Measurements from ENCODE around the gene MTHFR.

Gene MTHFR

GRCh38 chr1:11764519-11764918 is 41.2 kb downstream of the MTHFR start:
- Histone ChIP-seq H3K4me2 (no peak overlapping the region), H3K4me1 (peaks cover 11 to 27% (median 16%) of the 10 kb centered on the region in 10 experiments), H4K20me1 (no peaks in the 10 kb centered on the region; a peak in 1 of 22 replicates), H3K9me3 (replicated peaks in 1 of 11) (no peaks in the 10 kb centered on the region), H3K9ac (peak overlapping the region in 1 of 11 experiments; percentile 38; a peak in 1 of 22 replicates), H3K27ac (no peak overlapping the region), H3K4me3 (no peak overlapping the region), H3K36me3 (no peaks in the 10 kb centered on the region), H3K27me3 (peaks cover 0 to 13% (median 9%) of the 10 kb centered on the region in 11 experiments; a peak in 16 of 22 replicates)
- TF ChIP-seq Cebpa-rat (IDR thresholded peaks at IDR 0.05): no peak

- Histone ChIP-seq H3K4me2 (no peak overlapping the region), H3K36me3 (no peaks in the 10 kb centered on the region), H3K4me1 (peaks cover 7 to 23% (median 12%) of the 10 kb centered on the region in 10 experiments), H4K20me1 (no peaks in the 10 kb centered on the region; a peak in 1 of 22 replicates), H3K9ac (peak overlapping the region in 3 of 11 experiments; percentile 21 to 38 (median 33); a peak in 1 of 22 replicates), H3K27me3 (peaks cover 0 to 13% (median 9%) of the 10 kb centered on the region in 11 experiments; a peak in 16 of 22 replicates), H3K4me3 (no peak overlapping the region), H3K9me3 (replicated peaks in 1 of 11) (no peaks in the 10 kb centered on the region), H3K27ac (no peak overlapping the region)
- TF ChIP-seq Cebpa-rat (IDR thresholded peaks at IDR 0.05): no peak
Observed at GRCh38 chr1:11764115-11764514, 41.6 kb downstream of the MTHFR start.

GRCh38 chr1:11761988-11762406 is 43.8 kb downstream of the MTHFR start, which contains the start of gene C1orf167:
Gene C1orf167 (plus strand): TSS chr1:11762193. CDS start chr1:11764401, 2,208 bp downstream.
- Histone ChIP-seq H3K9ac (no peak within 1 kb of the TSS; a peak in 3 of 22 replicates), H3K27ac (no peak within 1 kb of the TSS), H4K20me1 (no peaks in the 10 kb centered on the region; a peak in 1 of 22 replicates), H3K4me1 (peaks cover 0 to 10% (median 0%) of the 10 kb centered on the region in 10 experiments; a peak in 1 of 20 replicates), H3K36me3 (no peaks in the 10 kb centered on the region), H3K9me3 (replicated peaks in 1 of 11) (no peaks in the 10 kb centered on the region), H3K27me3 (peaks cover 0 to 13% (median 9%) of the 10 kb centered on the region in 11 experiments; a peak in 16 of 22 replicates), H3K4me3 (no peak within 1 kb of the TSS), H3K4me2 (peak within 1 kb of the TSS; percentile 22 to 61 (median 46); a peak in 18 of 22 replicates)
- TF ChIP-seq Cebpa-rat (IDR thresholded peaks at IDR 0.05): no peak

GRCh38 chr1:11761285-11761684 is 44.5 kb downstream of the MTHFR start:
- no peaks in the 10 kb centered on the region; a peak in 1 of 22 replicates for H4K20me1 ChIP-seq
- no peaks in the 10 kb centered on the region for H3K9me3 ChIP-seq (replicated peaks in 1 of 11)
- H3K4me3 ChIP-seq: no peak overlapping the region
- H3K27me3 ChIP-seq: peaks cover 0 to 13% (median 9%) of the 10 kb centered on the region in 11 experiments; a peak in 16 of 22 replicates
- H3K4me1 ChIP-seq: peaks cover 0 to 10% (median 0%) of the 10 kb centered on the region in 10 experiments; a peak in 1 of 20 replicates
- H3K36me3 ChIP-seq: no peaks in the 10 kb centered on the region
- H3K4me2 ChIP-seq: no peak overlapping the region; a peak in 1 of 22 replicates
- TF ChIP-seq Cebpa-rat (IDR thresholded peaks at IDR 0.05): no peak
- H3K27ac ChIP-seq: no peak overlapping the region
- H3K9ac ChIP-seq: no peak overlapping the region

- Histone ChIP-seq H4K20me1 (no peaks in the 10 kb centered on the region), H3K27ac (no peak overlapping the region), H3K4me3 (no peak overlapping the region), H3K27me3 (peaks cover 0 to 13% (median 9%) of the 10 kb centered on the region in 11 experiments; a peak in 16 of 22 replicates), H3K9ac (no peak overlapping the region), H3K9me3 (replicated peaks in 1 of 11) (no peaks in the 10 kb centered on the region), H3K4me1 (peaks cover 0 to 10% (median 0%) of the 10 kb centered on the region in 10 experiments; a peak in 1 of 20 replicates), H3K36me3 (no peaks in the 10 kb centered on the region), H3K4me2 (no peak overlapping the region)
- TF ChIP-seq Cebpa-rat (IDR thresholded peaks at IDR 0.05): no peak
Observed at GRCh38 chr1:11759791-11760190, 46.0 kb downstream of the MTHFR start.

GRCh38 chr1:11757047-11757446 is 48.7 kb downstream of the MTHFR start:
- Histone ChIP-seq H4K20me1 (peaks cover 0 to 7% (median 0%) of the 10 kb centered on the region in 11 experiments; a peak in 1 of 22 replicates), H3K27me3 (peaks cover 0 to 8% (median 6%) of the 10 kb centered on the region in 11 experiments; a peak in 16 of 22 replicates), H3K36me3 (no peaks in the 10 kb centered on the region), H3K27ac (no peak overlapping the region), H3K9ac (no peak overlapping the region), H3K4me2 (no peak overlapping the region), H3K4me1 (peaks cover 7 to 23% (median 14%) of the 10 kb centered on the region in 10 experiments; a peak in 19 of 20 replicates), H3K4me3 (no peak overlapping the region), H3K9me3 (replicated peaks in 1 of 11) (no peaks in the 10 kb centered on the region)
- no peak for TF ChIP-seq Cebpa-rat (IDR thresholded peaks at IDR 0.05)

- peaks cover 0 to 30% (median 25%) of the 10 kb centered on the region in 11 experiments; a peak in 19 of 22 replicates for H3K36me3 ChIP-seq
- no peak for TF ChIP-seq Cebpa-rat (IDR thresholded peaks at IDR 0.05)
- no peak overlapping the region for H3K27ac ChIP-seq
- no peaks in the 10 kb centered on the region for H3K27me3 ChIP-seq
- no peak overlapping the region for H3K4me3 ChIP-seq
- H3K4me2 ChIP-seq: peak overlapping the region in 5 of 11 experiments; percentile 8 to 77 (median 68); a peak in 5 of 22 replicates
- H4K20me1 ChIP-seq: peaks cover 0 to 20% (median 0%) of the 10 kb centered on the region in 11 experiments; a peak in 1 of 22 replicates
- peaks cover 13 to 31% (median 22%) of the 10 kb centered on the region in 10 experiments for H3K4me1 ChIP-seq
- no peaks in the 10 kb centered on the region for H3K9me3 ChIP-seq (replicated peaks in 1 of 11)
- no peak overlapping the region for H3K9ac ChIP-seq
Observed at GRCh38 chr1:11753555-11754208, 52.1 kb downstream of the MTHFR start.

GRCh38 chr1:11752359-11753088 is 53.2 kb downstream of the MTHFR start:
- H3K4me3 ChIP-seq: no peak overlapping the region
- H4K20me1 ChIP-seq: peaks cover 0 to 20% (median 0%) of the 10 kb centered on the region in 11 experiments; a peak in 2 of 22 replicates
- no peaks in the 10 kb centered on the region for H3K9me3 ChIP-seq (replicated peaks in 1 of 11)
- H3K27me3 ChIP-seq: no peaks in the 10 kb centered on the region
- peak overlapping the region in 8 of 11 experiments; percentile 6 to 60 (median 34); a peak in 10 of 22 replicates for H3K27ac ChIP-seq
- no peak for TF ChIP-seq Cebpa-rat (IDR thresholded peaks at IDR 0.05)
- peaks cover 21 to 42% (median 34%) of the 10 kb centered on the region in 10 experiments for H3K4me1 ChIP-seq
- H3K36me3 ChIP-seq: peaks cover 0 to 42% (median 35%) of the 10 kb centered on the region in 11 experiments; a peak in 20 of 22 replicates
- H3K9ac ChIP-seq: peak overlapping the region in 8 of 11 experiments; percentile 6 to 62 (median 46); a peak in 12 of 22 replicates
- peak overlapping the region; percentile 25 to 77 (median 60); a peak in 21 of 22 replicates for H3K4me2 ChIP-seq
